Renal cortical epithelial cell (primary cell): Measurements from ENCODE around the gene TAPBPL. TPM values are rescaled to one million over a fixed set of nuclear protein-coding genes. Genes with fewer than 3 reads are reported as not detected.
"Not testable (repeated sequence)": the region's sequence is repeated elsewhere in the genome, so short reads cannot be mapped to it uniquely, and the experiment has no call there.

ENCODE experiments used
- DNase-seq: peaks from one replicate; pipeline ENCODE4 v3.0.0-alpha.2; 2011; ENCODE audit warnings: low read depth
- total RNA-seq: library from RNA; depleted of rRNA; stranded (reverse); fragments of >200 nt; gene quantifications from 2 replicates; pipeline ENCODE4 v1.2.3, GENCODE V29; 2014

TAPBPL gene
- total RNA-seq, 1 donor from 2014 or later: 19.1 TPM

DNA sequence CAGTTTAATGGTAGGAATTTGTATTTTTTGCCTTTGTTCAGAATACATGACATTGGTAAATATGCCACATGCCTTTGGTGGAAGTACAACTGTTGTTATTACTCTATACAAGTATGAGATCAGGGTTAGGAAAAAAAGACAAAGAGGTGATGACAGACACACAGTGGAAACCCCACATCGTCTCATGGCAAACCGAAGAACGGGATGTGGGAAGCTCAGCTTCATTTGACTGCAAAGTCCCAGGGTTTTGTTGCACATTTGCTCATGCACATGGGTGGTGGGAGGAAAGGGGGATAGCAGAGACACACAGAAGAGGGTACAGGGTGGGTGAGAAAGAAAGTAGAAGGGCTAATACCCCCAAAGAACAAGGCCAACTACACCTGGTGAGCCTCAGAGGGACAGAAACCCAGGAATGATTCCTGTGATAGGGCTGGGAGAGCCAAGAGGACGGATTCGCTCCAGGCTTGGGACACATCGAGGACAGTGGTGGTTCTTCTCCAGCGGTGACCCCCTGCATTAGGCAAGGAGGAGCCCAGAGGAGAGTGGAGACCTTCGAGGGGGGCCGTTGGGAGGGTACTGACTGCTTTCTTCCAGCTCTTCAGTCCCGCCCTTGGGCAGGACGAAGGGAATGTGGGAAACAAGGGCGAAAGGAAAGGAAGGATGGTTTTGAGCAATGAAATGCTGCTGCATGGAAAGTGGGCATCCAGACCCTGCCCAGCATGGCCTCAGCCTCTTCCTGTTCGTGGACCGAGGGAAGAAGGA is 10.6 kb downstream of the TAPBPL start:
- no peak for DNase-seq

- DNase-seq: no peak
Observed at GRCh38 chr12:6463216-6463615, 11.4 kb downstream of the TAPBPL start.

GRCh38 chr12:6463858-6464257 is 12.0 kb downstream of the TAPBPL start:
- no peak for DNase-seq

DNA sequence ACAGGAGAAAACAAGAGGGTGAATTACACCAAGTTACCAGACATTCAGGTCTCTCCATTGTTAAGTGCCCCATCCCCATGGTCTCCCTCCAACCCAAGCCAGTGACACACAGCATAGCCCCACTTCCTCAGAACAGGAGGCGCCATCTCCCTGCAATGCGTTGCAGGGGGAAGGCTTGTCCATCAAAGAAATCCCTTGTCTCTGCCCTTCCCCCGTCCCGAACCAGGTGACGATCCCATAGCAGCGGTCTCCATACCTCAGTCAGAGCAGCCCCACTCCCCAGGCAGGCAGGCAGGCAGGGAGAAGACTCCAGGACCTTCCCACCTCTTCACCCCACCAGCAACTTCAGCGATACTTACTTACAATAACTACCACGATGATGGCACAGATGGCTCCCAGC is 12.7 kb downstream of the TAPBPL start:
- no peak for DNase-seq

- DNase-seq: peak; percentile 73
Observed at GRCh38 chr12:6465467-6466183, 13.8 kb downstream of the TAPBPL start.

DNA sequence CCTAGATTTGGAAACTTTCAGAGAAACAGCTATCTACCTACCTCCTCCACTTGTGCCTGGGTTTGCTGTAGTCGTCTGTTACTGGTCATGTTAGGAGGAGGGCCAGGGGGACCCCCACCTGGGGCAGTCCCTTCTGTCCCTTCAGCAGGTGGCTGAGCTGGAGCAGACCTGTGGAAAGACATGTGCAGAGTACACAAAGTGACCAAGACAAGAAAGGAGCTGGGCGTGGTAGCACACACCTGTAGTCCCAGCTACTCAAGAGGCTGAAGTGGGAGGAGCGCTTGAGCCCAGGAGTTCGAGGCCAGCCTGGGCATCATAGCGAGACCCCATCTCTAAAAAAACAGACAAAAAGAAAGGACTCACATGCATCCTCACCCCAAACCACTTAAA is 14.3 kb downstream of the TAPBPL start:
- DNase-seq: no peak

GRCh38 chr12:6466751-6467150 is 14.9 kb downstream of the TAPBPL start:
- not testable (repeated sequence) for DNase-seq

DNA sequence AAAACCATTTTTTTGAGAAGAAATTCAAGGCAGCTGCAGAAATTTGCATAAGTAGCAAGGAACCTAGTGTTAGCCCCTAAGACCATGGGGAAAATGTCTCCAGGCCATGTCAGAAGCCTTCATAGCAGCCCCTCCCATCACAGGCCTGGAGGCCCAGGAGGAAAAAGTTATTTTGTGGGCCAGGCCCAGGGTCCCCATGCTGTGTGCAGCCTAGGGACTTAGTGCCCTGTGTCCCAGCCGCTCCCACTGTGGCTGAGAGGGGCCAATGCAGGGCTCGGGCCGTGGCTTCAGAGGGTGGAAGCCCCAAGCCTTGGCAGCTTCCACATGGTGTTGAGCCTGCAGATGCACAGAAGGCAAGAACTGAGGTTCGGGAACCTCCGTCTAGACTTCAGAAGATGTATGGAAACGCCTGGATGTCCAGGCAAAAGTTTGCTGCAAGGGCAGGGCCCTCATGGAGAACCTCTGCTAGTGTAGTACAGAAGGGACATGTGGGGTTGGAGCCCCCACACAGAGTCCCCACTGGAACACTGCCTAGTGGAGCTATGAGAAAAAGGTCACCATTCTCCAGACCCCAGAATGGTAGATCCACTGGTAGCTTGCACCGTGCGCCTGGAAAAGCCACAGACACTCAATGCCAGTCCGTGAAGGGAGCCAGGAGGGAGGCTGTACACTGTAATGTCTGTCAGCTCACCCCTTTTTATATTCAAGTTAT is 15.9 kb downstream of the TAPBPL start:
- not testable (repeated sequence) for DNase-seq

DNA sequence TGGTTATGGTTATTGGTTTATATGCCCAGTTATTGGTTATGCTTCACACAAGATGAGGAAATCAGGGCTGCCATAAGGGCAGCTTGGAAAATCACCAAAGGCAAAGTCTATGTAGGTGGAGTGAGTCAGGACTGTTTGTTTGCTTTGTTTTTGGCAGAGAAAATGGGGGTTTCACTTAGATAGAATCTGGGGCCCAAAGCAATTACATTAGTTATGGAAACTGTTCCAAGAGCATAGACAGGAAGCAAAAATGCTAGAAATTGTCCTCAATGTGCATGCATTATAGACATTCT is 16.4 kb downstream of the TAPBPL start:
- no peak for DNase-seq

- DNase-seq: no peak
Observed at GRCh38 chr12:6469092-6469491, 17.2 kb downstream of the TAPBPL start.

- no peak for DNase-seq
Observed at GRCh38 chr12:6469609-6470374, 17.9 kb downstream of the TAPBPL start.

DNA sequence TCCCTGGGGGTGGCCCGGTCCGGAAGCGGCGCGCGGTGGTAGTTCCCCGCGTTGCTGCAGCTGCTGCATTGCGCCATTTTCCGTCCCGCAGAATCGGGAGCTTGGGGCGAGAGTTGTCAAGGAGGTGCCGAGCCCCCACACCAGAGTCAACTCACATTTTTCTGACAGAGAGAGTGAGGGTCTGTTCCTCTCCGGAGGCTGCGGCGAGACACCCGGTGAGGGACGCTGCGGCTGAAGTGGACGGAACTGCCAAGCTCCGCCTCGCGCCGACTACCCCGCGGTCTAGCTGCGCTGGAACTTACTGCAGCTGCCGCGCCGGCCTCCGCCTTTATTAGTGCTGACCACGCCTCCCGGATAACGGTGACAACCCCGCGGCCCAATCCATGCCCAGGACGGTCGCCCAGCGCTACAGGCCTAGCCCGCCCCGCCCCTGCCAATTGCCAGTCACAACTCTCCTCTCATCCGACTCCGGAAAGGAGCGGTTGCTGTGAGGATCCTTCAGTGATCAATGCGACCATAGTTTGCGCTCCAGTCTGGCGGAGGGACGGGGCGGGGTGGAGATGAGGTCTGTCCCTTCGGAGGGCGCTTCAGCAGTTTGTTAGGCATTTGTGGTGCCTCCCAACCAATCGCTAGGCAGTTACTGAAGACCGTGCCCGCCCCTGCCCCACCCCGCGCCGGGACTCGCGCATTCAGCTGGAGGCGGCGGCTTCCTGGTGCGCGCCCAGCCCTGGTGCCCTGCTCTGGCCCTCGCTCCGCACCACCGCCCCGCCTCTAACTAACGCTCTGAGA is 18.7 kb downstream of the TAPBPL start, which contains the start of gene VAMP1:
TSS of gene VAMP1 (minus strand) at position 303 of the 789 bp plus-strand sequence. CDS start at position 157, 146 bp downstream.
- DNase-seq: peak; percentile 92

DNA sequence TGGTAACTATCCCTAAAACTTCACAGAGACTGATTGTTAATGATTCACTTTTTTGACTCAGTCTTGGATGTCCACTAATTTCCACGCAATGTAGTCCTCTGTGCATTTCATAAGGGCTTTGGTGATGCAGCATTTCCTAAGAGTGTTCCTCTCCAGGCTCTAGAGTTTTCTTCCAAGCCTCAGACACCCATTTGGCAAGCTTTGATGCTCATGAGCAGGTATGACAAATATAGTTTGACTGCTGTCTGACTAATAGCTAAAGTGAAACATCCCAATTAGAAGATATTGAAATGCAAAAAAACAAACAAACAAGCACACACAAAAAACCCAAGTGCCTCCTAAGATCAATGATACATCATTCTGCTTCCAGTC is 20.1 kb downstream of the TAPBPL start:
- DNase-seq: peak; percentile 68

GRCh38 chr12:6472491-6472890 is 20.6 kb downstream of the TAPBPL start:
- DNase-seq: no peak

- DNase-seq: not testable (repeated sequence)
Observed at GRCh38 chr12:6475233-6475975, 23.6 kb downstream of the TAPBPL start.

DNA sequence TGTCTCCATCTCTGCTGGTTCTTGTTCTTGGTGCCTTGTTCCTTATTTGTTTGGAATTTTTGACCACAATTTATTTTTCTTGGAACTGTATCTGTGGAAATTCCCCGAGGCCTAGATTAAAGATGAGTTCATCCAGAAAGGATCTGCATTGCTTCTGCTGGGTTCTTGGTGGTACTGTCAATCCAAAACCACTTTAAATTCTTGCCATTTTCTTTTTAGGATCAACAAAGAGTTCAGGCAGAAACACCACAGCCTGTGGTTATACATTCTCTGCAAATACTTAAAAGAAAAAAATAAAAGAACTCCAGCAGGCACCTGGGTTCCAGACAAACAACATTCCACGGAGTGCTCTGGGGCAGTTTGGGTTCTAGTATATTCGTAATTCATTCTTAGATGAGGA is 24.6 kb downstream of the TAPBPL start:
- DNase-seq: peak; percentile 36

DNA sequence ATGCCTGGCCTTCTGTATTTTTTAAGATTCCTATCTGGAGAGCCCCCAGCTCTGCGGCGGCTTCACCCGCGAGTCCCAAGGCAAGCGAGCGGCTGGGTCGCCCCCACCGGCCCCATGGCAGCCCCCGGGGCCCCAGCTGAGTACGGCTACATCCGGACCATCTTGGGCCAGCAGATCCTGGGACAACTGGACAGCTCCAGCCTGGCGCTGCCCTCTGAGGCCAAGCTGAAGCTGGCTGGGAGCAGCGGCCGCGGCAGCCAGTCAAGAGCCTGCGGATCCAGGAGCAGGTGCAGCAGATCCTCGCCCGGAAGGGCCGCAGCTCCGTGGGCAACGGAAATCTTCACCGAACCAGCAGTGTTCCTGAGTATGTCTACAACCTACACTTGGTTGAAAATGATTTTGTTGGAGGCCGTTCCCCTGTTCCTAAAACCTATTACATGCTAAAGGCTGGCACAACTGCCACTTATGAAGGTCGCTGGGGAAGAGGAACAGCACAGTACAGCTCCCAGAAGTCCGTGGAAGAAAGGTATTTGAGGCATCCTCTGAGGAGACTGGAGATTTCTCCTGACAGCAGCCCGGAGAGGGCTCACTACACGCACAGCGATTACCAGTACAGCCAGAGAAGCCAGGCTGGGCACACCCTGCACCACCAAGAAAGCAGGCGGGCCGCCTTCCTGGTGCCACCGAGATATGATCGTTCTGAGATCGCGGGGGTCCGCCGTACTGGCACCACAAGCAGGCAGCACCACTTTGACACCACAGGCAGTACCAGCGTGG is 25.9 kb downstream of the TAPBPL start:
- not testable (repeated sequence) for DNase-seq

DNA sequence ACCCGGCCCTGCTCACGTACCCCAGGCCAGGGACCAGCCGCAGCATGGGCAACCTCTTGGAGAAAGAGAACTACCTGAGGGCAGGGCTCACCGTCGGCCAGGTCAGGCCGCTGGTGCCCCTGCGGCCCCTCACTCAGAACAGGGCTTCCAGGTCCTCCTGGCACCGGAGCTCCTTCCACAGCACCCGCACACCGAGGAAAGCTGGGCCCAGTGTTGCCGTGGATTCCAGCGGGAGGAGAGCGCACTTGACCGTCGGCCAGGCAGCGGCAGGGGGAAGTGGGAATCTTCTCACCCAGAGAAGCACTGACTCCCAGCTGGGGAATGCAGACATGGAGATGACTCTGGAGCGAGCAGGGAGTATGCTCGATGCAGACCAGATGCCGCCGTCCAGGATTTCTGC is 26.6 kb downstream of the TAPBPL start:
- DNase-seq: no peak

DNA sequence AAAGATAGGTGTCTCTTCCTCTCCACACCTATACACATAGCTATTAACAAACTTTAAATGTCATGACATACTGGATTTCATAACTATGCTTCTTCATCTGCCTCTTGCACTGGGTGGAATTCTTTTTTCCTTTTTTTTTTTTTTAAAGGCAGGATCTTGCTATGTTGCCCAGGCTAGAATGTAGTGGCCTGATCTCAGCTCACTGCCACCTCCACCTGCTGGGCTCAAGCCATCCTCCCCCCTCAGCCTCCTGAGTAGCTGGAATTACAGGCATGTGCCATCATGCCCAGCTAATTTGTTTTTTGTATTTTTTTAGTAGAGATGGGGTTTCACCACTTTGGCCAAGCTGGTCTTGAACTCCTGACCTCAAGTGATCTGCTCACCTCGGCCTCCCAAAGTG is 36.4 kb downstream of the TAPBPL start:
- DNase-seq: no peak

GRCh38 chr12:6489449-6489848 is 37.6 kb downstream of the TAPBPL start:
- no peak for DNase-seq
